ENCODE measurements around the gene HDAC9. TPM values are rescaled to one million over a fixed set of nuclear protein-coding genes. Genes with fewer than 3 reads are reported as not detected.

Gene HDAC9
- total RNA-seq, 4 donors from 2014 or later: 19.6 to 48.3 (median 28.4) TPM

GRCh38 chr7:18694484-18694883 is 198.9 kb downstream of the HDAC9 start:
- TF ChIP-seq CTCF (IDR thresholded peaks at IDR 0.05; ENCODE audit: low read depth): no peak

- TF ChIP-seq CTCF (IDR thresholded peaks at IDR 0.05; ENCODE audit: low read depth): no peak
Observed at GRCh38 chr7:18694911-18695310, 199.4 kb downstream of the HDAC9 start.

GRCh38 chr7:18698258-18698734 is 202.7 kb downstream of the HDAC9 start:
- TF ChIP-seq CTCF (IDR thresholded peaks at IDR 0.05; ENCODE audit: low read depth): no peak

GRCh38 chr7:18700147-18700546 is 204.6 kb downstream of the HDAC9 start:
- TF ChIP-seq CTCF (IDR thresholded peaks at IDR 0.05; ENCODE audit: low read depth): no peak

GRCh38 chr7:18702071-18702829 is 206.7 kb downstream of the HDAC9 start:
- TF ChIP-seq CTCF (IDR thresholded peaks at IDR 0.05; ENCODE audit: low read depth): no peak

GRCh38 chr7:18703685-18704084 is 208.1 kb downstream of the HDAC9 start:
- TF ChIP-seq CTCF (IDR thresholded peaks at IDR 0.05; ENCODE audit: low read depth): no peak

GRCh38 chr7:18706670-18707069 is 211.1 kb downstream of the HDAC9 start:
- no peak for TF ChIP-seq CTCF (IDR thresholded peaks at IDR 0.05; ENCODE audit: low read depth)
